Gastroesophageal sphincter (tissue), 3 donors: Measurements from ENCODE around the gene DUSP10.

Experiments
- CTCF ChIP-seq, 4 experiments: fragments of 200-600 bp in 2 of 4; fragments of 450-650 bp in 2 of 4; sonication (generic) in 1 of 4; IDR thresholded peaks; one replicate each; pipeline ENCODE4 v1.5.1; 2017 to 2019; ENCODE audit warnings: antibody characterized with exemption in 4 of 4, mild to moderate bottlenecking in 2 of 4, moderate library complexity in 2 of 4
- EP300 ChIP-seq: sonication (generic); formaldehyde crosslinking; IDR thresholded peaks from one replicate; pipeline ENCODE4 v1.6.1; 2017; ENCODE audit warnings: antibody characterized with exemption, mild to moderate bottlenecking
- POLR2A ChIP-seq, 2 donors: fragments of 450-650 bp; IDR thresholded peaks; one replicate each; pipeline ENCODE4 v1.6.1; 2017; ENCODE audit warnings: antibody characterized with exemption in 2 of 2, mild to moderate bottlenecking in 2 of 2, moderate library complexity in 1 of 2

DNA sequence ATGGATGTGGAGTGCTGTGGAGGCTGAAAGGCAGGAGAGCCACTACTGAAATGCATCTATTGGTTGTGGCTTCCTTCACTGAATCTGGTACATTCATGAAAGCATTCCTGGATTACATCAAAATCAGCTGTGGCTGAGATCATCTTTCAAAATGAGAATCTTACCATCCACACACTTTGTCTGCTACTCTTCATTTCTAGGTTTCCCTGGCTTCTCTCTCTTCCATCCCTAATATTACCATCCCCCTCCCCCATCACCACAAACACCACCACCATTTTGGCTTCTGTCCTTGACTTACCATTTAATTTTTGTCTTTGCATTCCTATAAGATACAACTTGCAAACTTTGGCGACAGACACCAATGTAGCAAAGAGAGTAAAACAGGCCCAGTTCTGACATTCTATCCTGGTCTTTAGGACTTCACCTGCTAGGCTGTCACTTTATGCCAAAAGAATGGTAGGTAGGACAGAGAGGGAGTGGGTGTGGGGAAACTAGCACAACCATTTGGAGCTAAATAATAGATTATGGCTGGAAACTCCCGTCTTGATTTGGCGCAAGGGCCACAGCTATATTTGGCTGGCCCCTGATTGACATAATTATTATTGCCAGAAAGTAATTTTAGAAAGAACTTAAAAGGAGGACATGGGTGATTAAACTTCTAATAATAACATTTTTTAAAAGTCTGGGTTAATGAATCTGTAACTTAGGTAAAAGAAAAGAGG, 15.1 kb upstream of the DUSP10 start:
- TF ChIP-seq POLR2A (IDR thresholded peaks at IDR 0.05): no peak
- no peak for TF ChIP-seq CTCF (IDR thresholded peaks at IDR 0.05)
- no peak for TF ChIP-seq EP300
